ENCODE results near the gene MICB.
"Not testable (repeated sequence)": the region's sequence is repeated elsewhere in the genome, so short reads cannot be mapped to it uniquely, and the experiment has no call there.

Gene MICB

GRCh38 chr6:31490115-31490873 is 7.7 kb upstream of the MICB start:
- Histone ChIP-seq H4K20me1 (ENCODE audit: control insufficient read depth, insufficient read depth, low read depth, low read length) (no peaks in the 10 kb centered on the region), H3K36me3 (ENCODE audit: control insufficient read depth, low read length) (peaks cover under 1% of the 10 kb centered on the region; the same call in 1 of the 2 replicates), H3K9me2 (replicated peaks; ENCODE audit: control insufficient read depth, low read length) (no peaks in the 10 kb centered on the region), H3K4me3 (ENCODE audit: low read length) (peak overlapping the region; percentile 86), H3F3A (ENCODE audit: control insufficient read depth, insufficient read depth) (peaks cover 6% of the 10 kb centered on the region), H3K27ac (ENCODE audit: low read depth, low read length) (no peak overlapping the region; the same call in 1 of the 2 replicates), H3K4me2 (ENCODE audit: low read length) (peak overlapping the region; percentile 83; the same call in 1 of the 2 replicates), H3K9me3 (ENCODE audit: control insufficient read depth, insufficient read depth, low read length) (no peaks in the 10 kb centered on the region), H3K4me1 (ENCODE audit: control insufficient read depth, low read length) (peaks cover 34% of the 10 kb centered on the region), H3K27me3 (ENCODE audit: control insufficient read depth, low read length) (no peaks in the 10 kb centered on the region), H3K79me2 (ENCODE audit: control insufficient read depth, low read length) (peaks cover 49% of the 10 kb centered on the region)
- TF ChIP-seq EZH2phosphoT487 (IDR thresholded peaks at IDR 0.05; ENCODE audit: borderline replicate concordance, low read length): no peak
- no peak for TF ChIP-seq CTCF (IDR thresholded peaks at IDR 0.05; ENCODE audit: low read depth, low read length, poor library complexity, severe bottlenecking)

- peaks cover 15% of the 10 kb centered on the region for H3F3A ChIP-seq (ENCODE audit: control insufficient read depth, insufficient read depth)
- not testable (repeated sequence) for H3K9me2 ChIP-seq (replicated peaks; ENCODE audit: control insufficient read depth, low read length); H3K9me3 ChIP-seq (ENCODE audit: control insufficient read depth, insufficient read depth, low read length); H4K20me1 ChIP-seq (ENCODE audit: control insufficient read depth, insufficient read depth, low read depth, low read length); H3K27me3 ChIP-seq (ENCODE audit: control insufficient read depth, low read length); H3K36me3 ChIP-seq (ENCODE audit: control insufficient read depth, low read length)
- H3K4me3 ChIP-seq (ENCODE audit: low read length): peak overlapping the region; percentile 86
- peaks cover 39% of the 10 kb centered on the region for H3K4me1 ChIP-seq (ENCODE audit: control insufficient read depth, low read length)
- peak overlapping the region; percentile 74 for H3K27ac ChIP-seq (ENCODE audit: low read depth, low read length)
- peak overlapping the region; percentile 83 for H3K4me2 ChIP-seq (ENCODE audit: low read length)
- peaks cover 81% of the 10 kb centered on the region for H3K79me2 ChIP-seq (ENCODE audit: control insufficient read depth, low read length)
Measured at GRCh38 chr6:31493550-31493874, 4.4 kb upstream of the MICB start.

- Histone ChIP-seq H4K20me1 (ENCODE audit: control insufficient read depth, insufficient read depth, low read depth, low read length) (peaks cover 2% of the 10 kb centered on the region; the same call in 1 of the 2 replicates), H3K4me2 (ENCODE audit: low read length) (peak overlapping the region; percentile 83), H3F3A (ENCODE audit: control insufficient read depth, insufficient read depth) (peaks cover 15% of the 10 kb centered on the region), H3K9me2 (replicated peaks; ENCODE audit: control insufficient read depth, low read length) (no peaks in the 10 kb centered on the region), H3K4me1 (ENCODE audit: control insufficient read depth, low read length) (peaks cover 42% of the 10 kb centered on the region), H3K36me3 (ENCODE audit: control insufficient read depth, low read length) (peaks cover 5% of the 10 kb centered on the region), H3K27me3 (ENCODE audit: control insufficient read depth, low read length) (no peaks in the 10 kb centered on the region), H3K4me3 (ENCODE audit: low read length) (peak overlapping the region; percentile 86), H3K79me2 (ENCODE audit: control insufficient read depth, low read length) (peaks cover 86% of the 10 kb centered on the region), H3K9me3 (ENCODE audit: control insufficient read depth, insufficient read depth, low read length) (no peaks in the 10 kb centered on the region), H3K27ac (ENCODE audit: low read depth, low read length) (peak overlapping the region; percentile 74)
- peak; percentile 85 for TF ChIP-seq CTCF (IDR thresholded peaks at IDR 0.05; ENCODE audit: low read depth, low read length, poor library complexity, severe bottlenecking)
- TF ChIP-seq EZH2phosphoT487 (IDR thresholded peaks at IDR 0.05; ENCODE audit: borderline replicate concordance, low read length): no peak
Measured at GRCh38 chr6:31493875-31494694, 3.9 kb upstream of the MICB start.

GRCh38 chr6:31495580-31495979 is 2.4 kb upstream of the MICB start:
- peaks cover 15% of the 10 kb centered on the region for H3F3A ChIP-seq (ENCODE audit: control insufficient read depth, insufficient read depth)
- H3K9me2 ChIP-seq (replicated peaks; ENCODE audit: control insufficient read depth, low read length): no peaks in the 10 kb centered on the region
- H3K36me3 ChIP-seq (ENCODE audit: control insufficient read depth, low read length): peaks cover 11% of the 10 kb centered on the region
- no peaks in the 10 kb centered on the region for H3K27me3 ChIP-seq (ENCODE audit: control insufficient read depth, low read length)
- peaks cover 36% of the 10 kb centered on the region for H3K4me1 ChIP-seq (ENCODE audit: control insufficient read depth, low read length)
- H3K4me3 ChIP-seq (ENCODE audit: low read length): peak overlapping the region; percentile 86
- H3K27ac ChIP-seq (ENCODE audit: low read depth, low read length): peak overlapping the region; percentile 74
- no peaks in the 10 kb centered on the region for H3K9me3 ChIP-seq (ENCODE audit: control insufficient read depth, insufficient read depth, low read length)
- no peak for TF ChIP-seq CTCF (IDR thresholded peaks at IDR 0.05; ENCODE audit: low read depth, low read length, poor library complexity, severe bottlenecking)
- no peak for TF ChIP-seq EZH2phosphoT487 (IDR thresholded peaks at IDR 0.05; ENCODE audit: borderline replicate concordance, low read length)
- peaks cover 2% of the 10 kb centered on the region; the same call in 1 of the 2 replicates for H4K20me1 ChIP-seq (ENCODE audit: control insufficient read depth, insufficient read depth, low read depth, low read length)
- peaks cover 93% of the 10 kb centered on the region for H3K79me2 ChIP-seq (ENCODE audit: control insufficient read depth, low read length)
- H3K4me2 ChIP-seq (ENCODE audit: low read length): peak overlapping the region; percentile 83

Data from DOHH2 (cell line).